K562 (cell line): ENCODE results near the gene ETFRF1.

Experiments
- CC2D1A ChIP-seq: fragments of 450-650 bp; IDR thresholded peaks from 2 replicates; pipeline ENCODE4 v1.6.1; 2017; ENCODE audit warnings: mild to moderate bottlenecking
- CEBPG ChIP-seq, 3 experiments: fragments of 200-800 bp in 1 of 3; sonication (Bioruptor generic) in 1 of 3; sonication (generic) in 1 of 3; formaldehyde crosslinking in 1 of 3; IDR thresholded peaks in 2 of 3; conservative IDR thresholded peaks in 1 of 3; 2 replicates each; pipeline versions ENCODE4 v1.6.1 to v1.8.0; 2016 to 2022; ENCODE audit warnings: missing compliant biosample characterization in 2 of 3, missing genetic modification characterization in 2 of 3, mild to moderate bottlenecking in 1 of 3, missing genetic modification reagents in 1 of 3
- CHD4 ChIP-seq: fragments of 200-600 bp; sonication (generic); IDR thresholded peaks from 3 replicates; pipeline ENCODE4 v1.6.1; 2012; ENCODE audit warnings: low read depth, mild to moderate bottlenecking, mixed read lengths, low read length, inconsistent platforms; ENCODE audit not compliant: insufficient read depth, insufficient replicate concordance, poor library complexity, severe bottlenecking
- FOXA3 ChIP-seq, 2 experiments: fragments of 450-650 bp in 1 of 2; sonication (generic) in 1 of 2; formaldehyde crosslinking; IDR thresholded peaks in 1 of 2; conservative IDR thresholded peaks in 1 of 2; 2 replicates each; pipeline versions ENCODE4 v1.4.0 to v1.8.0; 2020 to 2022; ENCODE audit warnings: mild to moderate bottlenecking in 2 of 2, missing genetic modification reagents in 1 of 2
- HMG20A ChIP-seq: fragments of 450-650 bp; formaldehyde crosslinking; conservative IDR thresholded peaks from 2 replicates; pipeline ENCODE4 v1.4.0; 2020; ENCODE audit warnings: mild to moderate bottlenecking, mixed read lengths
- HNRNPH1 ChIP-seq: fragments of 200-400 bp; formaldehyde crosslinking; optimal IDR thresholded peaks from 2 replicates; pipeline ENCODE3; 2017; ENCODE audit warnings: low read depth, mild to moderate bottlenecking, low read length, moderate library complexity
- JUND ChIP-seq, 2 experiments: IDR thresholded peaks; 2 replicates in 1 of 2; 3 replicates in 1 of 2; pipeline ENCODE4 v1.6.1; 2011; ENCODE audit warnings: borderline replicate concordance in 2 of 2, low read depth in 2 of 2, low read length in 2 of 2, improper control_type of control experiment in 1 of 2, missing biosample characterization in 1 of 2, missing genetic modification characterization in 1 of 2, missing genetic modification reagents in 1 of 2
- MTA1 ChIP-seq: fragments of 450-650 bp; IDR thresholded peaks from 2 replicates; pipeline ENCODE4 v1.6.1; 2017; ENCODE audit warnings: borderline replicate concordance
- POLR2AphosphoS2 ChIP-seq: IDR thresholded peaks from 2 replicates; pipeline ENCODE4 v1.6.1; 2012; ENCODE audit warnings: low read length, improper control_type of control experiment
- PTTG1 ChIP-seq: fragments of 450-650 bp; IDR thresholded peaks from 2 replicates; pipeline ENCODE4 v1.6.1; 2016; ENCODE audit warnings: low read depth, mild to moderate bottlenecking, missing genetic modification characterization, missing compliant biosample characterization
- SMAD4 ChIP-seq: fragments of 250-450 bp; sonication (Bioruptor Pico); conservative IDR thresholded peaks from 2 replicates; pipeline ENCODE4 v1.8.0; 2021; ENCODE audit warnings: inconsistent platforms, mild to moderate bottlenecking, moderate library complexity
- YY1 ChIP-seq, 3 experiments: IDR thresholded peaks; 2 replicates each; pipeline ENCODE4 v1.6.1; 2011; ENCODE audit warnings: low read length in 2 of 3, mild to moderate bottlenecking in 2 of 3, moderate library complexity in 2 of 3, borderline replicate concordance in 1 of 3, control low read depth in 1 of 3, low read depth in 1 of 3; ENCODE audit not compliant: insufficient read depth in 3 of 3, insufficient replicate concordance in 2 of 3, control insufficient read depth in 1 of 3, insufficient read length in 1 of 3; ENCODE audit errors: extremely low read depth in 1 of 3
- TF ChIP-seq, protein P1 (sequence below), 3 experiments: IDR thresholded peaks in 2 of 3; conservative IDR thresholded peaks in 1 of 3; 2 replicates each; pipeline ENCODE4 v1.5.1; 2011 to 2012; ENCODE audit warnings: low read length in 3 of 3, mild to moderate bottlenecking in 3 of 3, control low read depth in 2 of 3, improper control_type of control experiment in 1 of 3, inconsistent platforms in 1 of 3, low read depth in 1 of 3, mixed read lengths in 1 of 3, moderate library complexity in 1 of 3; ENCODE audit not compliant: insufficient read depth in 2 of 3

DNA sequence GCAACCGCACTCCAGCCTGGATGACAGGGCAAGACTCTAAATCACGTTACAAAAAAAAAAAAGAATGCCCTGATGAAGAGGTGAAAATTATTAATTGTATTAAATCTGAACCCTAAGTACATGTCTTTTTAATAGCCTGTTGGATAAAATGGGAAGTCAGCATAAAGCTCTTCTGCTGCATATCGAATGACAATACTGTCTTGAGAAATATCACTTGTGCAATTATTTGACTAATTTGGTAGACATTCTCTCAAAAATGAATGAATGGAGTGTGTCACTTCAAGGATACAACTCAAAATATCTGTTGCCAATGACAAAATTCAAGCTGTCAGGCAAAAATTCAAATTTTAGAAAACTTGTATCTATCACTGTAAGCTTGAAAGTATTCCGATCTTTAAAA is 39.0 kb upstream of the ETFRF1 start:
- TF ChIP-seq CC2D1A (no peak), POLR2AphosphoS2 (no peak), MTA1 (no peak), HMG20A (CRISPR knock-in tag) (no peak), HNRNPH1 (no peak), SMAD4 (CRISPR knock-in tag) (no peak), JUND (IDR thresholded peaks at IDR 0.05; ENCODE audit: borderline replicate concordance, low read depth, low read length) (no peak), JUND (tag; IDR thresholded peaks at IDR 0.05; ENCODE audit: borderline replicate concordance, low read depth, low read length) (no peak), FOXA3 (CRISPR knock-in tag; conservative IDR thresholded peaks at IDR 0.05 in 1 of 2, IDR thresholded peaks at IDR 0.05 in 1 of 2) (no peak), CEBPG (CRISPR knock-in tag; IDR thresholded peaks at IDR 0.05) (no peak), CEBPG (tag; conservative IDR thresholded peaks at IDR 0.05 in 1 of 2, IDR thresholded peaks at IDR 0.05 in 1 of 2) (no peak), PTTG1 (no peak), CHD4 (no peak), YY1 (IDR thresholded peaks at IDR 0.05; ENCODE audit: borderline replicate concordance in 1 of 3, control insufficient read depth in 1 of 3, extremely low read depth in 1 of 3, insufficient read depth in 3 of 3, insufficient read length in 1 of 3, insufficient replicate concordance in 2 of 3, low read depth in 1 of 3, low read length in 2 of 3) (no peak)
- TF ChIP-seq, protein P1, sequence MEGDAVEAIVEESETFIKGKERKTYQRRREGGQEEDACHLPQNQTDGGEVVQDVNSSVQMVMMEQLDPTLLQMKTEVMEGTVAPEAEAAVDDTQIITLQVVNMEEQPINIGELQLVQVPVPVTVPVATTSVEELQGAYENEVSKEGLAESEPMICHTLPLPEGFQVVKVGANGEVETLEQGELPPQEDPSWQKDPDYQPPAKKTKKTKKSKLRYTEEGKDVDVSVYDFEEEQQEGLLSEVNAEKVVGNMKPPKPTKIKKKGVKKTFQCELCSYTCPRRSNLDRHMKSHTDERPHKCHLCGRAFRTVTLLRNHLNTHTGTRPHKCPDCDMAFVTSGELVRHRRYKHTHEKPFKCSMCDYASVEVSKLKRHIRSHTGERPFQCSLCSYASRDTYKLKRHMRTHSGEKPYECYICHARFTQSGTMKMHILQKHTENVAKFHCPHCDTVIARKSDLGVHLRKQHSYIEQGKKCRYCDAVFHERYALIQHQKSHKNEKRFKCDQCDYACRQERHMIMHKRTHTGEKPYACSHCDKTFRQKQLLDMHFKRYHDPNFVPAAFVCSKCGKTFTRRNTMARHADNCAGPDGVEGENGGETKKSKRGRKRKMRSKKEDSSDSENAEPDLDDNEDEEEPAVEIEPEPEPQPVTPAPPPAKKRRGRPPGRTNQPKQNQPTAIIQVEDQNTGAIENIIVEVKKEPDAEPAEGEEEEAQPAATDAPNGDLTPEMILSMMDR (IDR thresholded peaks at IDR 0.05 in 2 of 3, conservative IDR thresholded peaks at IDR 0.05 in 1 of 3; ENCODE audit: insufficient read depth in 2 of 3, low read depth in 1 of 3, low read length in 3 of 3): no peak
